ENCODE measurements around the gene COL5A3.
"Not testable (repeated sequence)": the region's sequence is repeated elsewhere in the genome, so short reads cannot be mapped to it uniquely, and the experiment has no call there.

COL5A3 gene

DNA sequence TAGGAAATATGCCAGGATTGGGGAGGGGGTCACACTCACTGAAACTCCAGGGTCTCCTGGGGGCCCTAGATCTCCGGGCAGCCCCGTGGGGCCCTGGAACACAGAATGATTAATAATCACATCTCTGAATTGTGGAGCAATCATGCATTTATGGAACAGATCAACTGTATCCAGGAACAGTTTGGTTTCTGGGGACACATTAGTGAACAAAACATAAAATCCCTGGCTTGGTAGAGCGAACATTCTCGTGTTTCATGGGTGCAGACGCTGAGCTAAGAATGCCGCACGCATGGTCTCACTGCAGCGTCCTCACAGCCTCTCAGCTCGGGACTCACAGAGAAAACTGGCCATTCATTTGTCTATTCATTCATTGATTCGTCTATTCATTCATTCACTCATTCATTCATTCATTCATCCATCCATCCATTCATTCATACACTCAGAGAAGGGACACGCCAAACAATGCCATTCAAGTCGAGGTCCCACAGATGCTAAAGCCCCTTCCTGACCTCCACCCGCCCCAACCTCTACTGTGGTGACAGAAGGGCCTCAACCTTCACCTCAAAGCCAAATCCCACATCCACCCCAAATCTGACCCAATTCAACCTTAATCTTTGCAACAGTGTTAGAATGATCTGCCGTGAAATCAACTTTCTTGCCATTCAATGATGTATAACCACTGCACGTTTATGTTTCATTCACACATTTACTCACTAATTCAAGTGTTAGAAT lies 39.0 kb downstream of the COL5A3 start:
- no peak for DNase-seq (ENCODE audit: low spot score)

DNA sequence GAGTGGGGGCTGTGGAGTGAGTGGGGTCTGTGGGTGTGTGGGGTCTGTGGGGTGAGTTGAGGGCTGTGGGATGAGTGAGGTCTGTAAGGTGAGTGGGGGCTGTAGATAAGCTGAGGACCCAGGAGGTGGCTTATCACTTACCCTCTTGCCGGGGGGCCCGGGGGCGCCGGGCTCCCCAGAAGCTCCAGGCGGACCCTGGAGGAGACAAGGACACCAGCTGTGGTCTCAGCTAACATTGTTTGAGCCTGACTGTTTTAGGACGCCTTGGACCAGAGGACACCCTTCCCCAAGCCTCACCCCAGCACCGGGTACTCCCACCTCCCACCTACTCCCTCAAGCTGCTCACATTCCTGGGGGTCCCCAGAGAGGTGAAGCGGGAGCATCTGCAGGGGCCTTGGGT lies 39.8 kb downstream of the COL5A3 start:
- no peak for DNase-seq (ENCODE audit: low spot score)

DNA sequence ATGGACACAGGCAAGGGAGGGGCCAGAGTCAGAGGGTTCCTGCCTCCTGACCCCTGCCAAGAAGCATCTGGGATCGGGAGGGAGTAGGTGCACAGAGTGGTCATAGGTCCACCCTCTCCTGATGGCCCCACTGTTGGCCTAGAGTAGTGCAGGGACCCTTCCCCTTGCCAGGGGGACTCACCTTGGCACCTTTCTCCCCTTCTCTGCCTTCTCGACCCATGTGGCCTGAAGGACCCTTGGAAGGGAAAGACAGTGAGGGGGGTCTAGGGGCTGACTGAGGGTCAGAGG lies 40.7 kb downstream of the COL5A3 start:
- no peak for DNase-seq (ENCODE audit: low spot score)

DNA sequence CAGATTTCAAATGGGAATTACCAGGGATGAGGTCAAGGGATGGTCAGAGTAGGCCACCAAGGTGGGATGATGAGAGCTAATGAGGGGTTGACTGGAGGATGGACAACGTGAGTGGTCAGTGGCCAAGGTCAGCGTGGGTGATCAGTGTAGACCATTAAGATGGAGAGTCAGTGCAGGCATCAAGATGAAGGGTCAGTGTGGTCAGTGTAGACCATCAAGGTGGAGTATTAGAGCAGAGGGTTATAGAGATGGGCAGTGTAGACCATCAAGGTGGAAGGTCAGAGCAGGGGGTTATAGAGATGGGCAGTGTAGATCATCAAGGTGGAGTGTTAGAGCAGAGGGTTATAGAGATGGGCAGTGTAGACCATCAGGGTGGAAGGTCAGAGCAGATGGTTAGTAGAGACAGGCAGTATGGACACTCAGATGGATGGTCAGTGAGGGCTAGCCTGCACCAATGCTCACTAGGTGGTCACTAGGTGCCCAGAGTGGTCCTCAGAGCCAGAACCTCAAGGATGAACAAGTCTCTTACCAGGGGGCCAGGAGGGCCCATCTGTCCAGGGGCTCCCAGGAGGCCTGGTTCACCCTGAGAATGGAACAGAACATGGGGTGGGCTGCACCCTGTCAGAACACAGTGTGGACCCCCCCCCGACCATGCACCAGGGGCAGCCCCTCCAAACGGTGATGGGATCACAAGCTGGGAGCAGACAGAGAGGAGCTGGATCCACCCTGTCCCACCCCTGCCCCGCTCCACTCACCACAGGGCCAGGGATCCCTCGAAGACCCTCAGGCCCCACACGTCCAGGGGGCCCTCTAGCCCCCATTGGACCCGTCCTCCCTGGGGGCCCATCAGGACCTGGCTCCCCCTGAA lies 41.2 kb downstream of the COL5A3 start:
- DNase-seq (ENCODE audit: low spot score) = no peak

DNA sequence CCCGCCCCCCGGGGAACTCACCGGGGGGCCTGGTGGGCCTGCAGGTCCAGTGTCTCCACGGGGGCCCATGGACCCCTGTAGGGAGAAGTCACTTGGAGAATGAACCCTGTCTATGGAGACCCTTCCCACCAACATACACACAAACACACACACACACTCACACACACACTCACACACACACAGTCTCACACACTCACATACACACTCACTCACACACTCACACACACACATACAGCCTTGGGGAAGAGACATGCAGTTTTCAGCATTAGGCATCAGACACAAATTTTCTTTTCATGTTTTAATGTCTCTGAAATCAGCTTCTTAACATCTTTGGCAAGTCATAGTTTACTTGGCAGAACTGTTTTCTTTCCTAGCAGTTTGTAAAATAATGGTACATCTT lies 43.0 kb downstream of the COL5A3 start:
- no peak for DNase-seq (ENCODE audit: low spot score)

DNA sequence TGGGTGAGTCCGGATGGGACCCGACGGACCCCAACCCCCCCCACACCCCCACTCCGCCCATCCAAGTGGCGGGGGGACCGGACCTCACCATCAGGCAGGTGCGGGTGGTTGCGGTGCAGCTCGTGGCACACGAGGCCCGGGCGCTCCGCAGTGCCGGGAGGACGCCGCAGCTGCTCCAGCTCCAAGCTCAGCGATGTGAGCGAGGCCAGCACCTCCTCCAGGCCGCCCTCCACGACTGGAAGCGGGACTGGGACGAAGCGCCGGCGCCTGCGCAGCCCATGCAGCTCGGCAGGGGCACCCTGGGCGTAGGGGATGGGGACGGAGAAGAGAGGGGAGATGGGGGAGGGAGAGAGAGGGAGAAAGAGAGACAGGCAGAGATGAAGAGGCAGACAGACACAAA lies 43.9 kb downstream of the COL5A3 start:
- no peak for DNase-seq (ENCODE audit: low spot score)

DNA sequence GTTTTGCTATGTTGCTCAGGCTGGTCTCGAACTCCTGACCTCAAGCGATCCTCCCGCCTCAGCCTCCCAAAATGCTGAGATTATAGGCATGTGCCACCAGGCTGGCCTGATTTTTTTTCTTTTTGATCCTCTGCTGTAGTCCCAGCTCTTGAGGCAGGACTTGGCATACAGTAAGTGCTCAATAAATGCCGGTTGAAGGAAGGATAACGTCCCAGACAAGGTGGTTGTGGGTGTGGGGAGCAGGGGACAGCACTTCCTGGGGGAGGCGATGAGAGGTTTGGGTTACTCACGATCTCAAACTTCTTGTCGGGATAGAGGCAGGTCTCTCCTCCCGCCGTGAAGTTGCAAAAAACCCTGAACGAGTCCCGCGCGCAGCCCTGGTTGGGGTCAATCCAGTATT lies 44.3 kb downstream of the COL5A3 start:
- DNase-seq (ENCODE audit: low spot score) = no peak

DNA sequence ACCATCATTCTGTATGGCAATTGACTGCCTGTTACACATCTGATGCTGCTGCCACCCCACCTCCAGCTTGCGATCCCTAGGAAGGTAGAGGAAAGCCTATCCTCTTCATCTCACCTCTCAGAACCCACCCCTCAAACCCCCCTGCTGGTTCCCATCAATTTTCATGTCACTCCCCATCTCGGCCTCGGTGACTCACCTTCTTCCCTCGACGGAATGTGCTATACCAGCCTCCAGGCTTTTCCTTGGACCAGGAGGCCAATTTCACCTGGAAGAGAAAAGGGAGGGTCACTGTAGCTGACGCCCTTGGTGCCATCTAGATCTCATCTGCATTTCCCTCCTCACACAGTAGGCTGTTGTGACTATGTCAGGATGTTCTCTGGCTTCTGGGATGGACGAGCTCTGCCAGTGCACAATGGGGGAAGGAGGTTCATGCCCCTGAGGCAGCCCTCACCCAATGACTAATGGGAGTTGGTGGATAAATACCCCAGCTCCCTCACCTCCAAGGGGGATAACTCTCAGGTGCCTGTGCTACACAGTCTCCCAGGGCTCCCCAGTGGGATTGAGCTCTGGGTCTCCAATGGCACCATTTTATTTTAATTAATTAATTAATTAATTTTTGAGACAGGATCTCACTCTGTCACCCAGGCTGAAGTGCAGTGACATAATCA lies 47.5 kb downstream of the COL5A3 start:
- DNase-seq (ENCODE audit: low spot score) = no peak

DNA sequence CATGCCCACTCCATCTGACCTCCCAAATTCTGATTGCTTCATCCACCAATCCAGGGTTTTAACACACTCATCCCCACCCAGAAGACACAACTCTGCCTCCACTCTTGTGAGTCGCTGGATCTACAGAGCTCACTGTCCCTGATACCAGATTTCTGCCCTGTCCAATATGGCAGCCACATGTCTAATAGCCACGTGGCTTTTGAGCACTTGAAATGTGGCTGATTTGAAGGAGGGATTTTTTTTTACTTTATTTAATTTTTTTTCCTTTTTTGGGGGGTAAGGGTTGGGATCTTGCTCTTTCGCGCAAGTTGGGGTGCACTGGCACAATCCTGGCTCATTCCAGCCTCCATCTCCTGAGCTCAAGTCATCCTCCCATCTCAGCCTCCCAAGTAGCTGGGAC lies 49.2 kb downstream of the COL5A3 start:
- no peak for DNase-seq (ENCODE audit: low spot score)

DNA sequence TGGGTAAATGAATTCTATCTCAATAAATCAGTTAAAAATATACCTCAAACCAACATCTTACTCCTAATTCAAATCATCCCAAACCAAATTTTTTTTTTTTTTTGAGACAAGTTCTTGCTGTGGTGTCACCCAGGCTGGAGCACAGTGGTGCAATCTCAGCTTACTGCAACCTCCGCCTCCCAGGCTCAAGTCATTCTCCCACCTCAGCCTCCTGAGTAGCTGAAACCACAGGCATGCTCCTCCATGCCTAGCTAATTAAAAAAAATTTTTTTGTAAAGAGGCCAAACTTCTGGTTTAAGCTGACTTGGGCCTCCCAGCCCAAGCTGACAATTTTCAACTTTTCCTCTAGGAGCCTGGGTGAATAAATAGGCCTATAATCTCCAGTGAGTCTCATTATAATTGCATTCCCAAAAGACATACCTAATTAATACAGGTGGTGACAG lies 51.9 kb downstream of the COL5A3 start:
- DNase-seq (ENCODE audit: low spot score) = no peak

DNA sequence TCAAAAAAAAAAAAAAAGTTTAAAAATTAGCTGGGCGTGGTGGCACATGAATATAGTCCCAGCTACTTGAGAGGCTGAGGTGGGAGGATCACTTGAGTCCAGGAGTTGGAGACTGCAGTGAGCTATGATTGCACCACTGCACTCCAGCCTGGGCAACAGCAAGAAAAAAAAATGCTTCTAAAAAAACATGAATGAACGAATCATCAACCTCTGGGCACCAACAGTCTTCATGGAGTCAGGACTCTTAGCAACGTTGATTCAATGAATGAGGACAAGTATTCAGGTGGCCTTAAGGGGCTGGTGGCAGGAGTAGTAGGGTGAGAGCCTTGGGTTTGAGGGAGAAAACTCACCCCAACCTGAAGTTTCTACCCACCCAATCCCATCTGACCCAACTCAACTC lies 53.3 kb downstream of the COL5A3 start:
- DNase-seq (ENCODE audit: low spot score) = no peak

DNA sequence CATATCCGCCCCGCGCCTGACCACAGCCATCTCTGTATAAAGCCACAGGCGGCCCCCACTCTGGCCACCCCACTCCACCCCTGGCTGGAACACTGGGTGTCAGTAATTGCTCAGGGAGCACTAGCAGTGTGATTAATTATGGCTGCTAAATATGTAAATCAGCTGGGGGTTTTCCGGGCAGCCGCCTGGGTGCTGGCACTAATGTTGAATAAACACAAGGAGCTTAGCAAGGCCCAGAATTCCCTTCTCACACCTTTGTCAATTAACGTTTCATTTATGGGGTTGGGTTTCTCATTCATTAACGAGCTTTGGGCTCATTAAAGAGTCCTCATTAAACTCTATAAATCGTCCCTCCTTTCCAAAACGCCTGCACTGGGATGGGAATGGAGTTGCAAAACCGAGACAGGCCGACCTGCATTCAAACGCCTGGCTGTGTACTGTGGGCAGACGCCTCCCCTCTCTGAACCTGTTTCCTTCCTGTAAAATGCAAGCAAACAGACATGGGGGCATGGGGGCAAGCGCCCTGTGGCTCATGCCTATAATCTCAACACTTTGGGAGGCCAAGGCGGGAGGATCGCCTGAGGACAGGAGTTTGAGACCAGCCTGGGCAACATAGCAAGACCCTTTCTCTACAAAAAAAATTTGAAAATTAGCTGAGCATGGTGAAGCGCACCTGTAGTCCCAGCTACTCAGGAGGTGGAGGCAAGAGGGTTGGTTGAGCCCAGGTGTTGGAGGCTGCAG lies 56.3 kb downstream of the COL5A3 start:
- DNase-seq (ENCODE audit: low spot score) = no peak

DNA sequence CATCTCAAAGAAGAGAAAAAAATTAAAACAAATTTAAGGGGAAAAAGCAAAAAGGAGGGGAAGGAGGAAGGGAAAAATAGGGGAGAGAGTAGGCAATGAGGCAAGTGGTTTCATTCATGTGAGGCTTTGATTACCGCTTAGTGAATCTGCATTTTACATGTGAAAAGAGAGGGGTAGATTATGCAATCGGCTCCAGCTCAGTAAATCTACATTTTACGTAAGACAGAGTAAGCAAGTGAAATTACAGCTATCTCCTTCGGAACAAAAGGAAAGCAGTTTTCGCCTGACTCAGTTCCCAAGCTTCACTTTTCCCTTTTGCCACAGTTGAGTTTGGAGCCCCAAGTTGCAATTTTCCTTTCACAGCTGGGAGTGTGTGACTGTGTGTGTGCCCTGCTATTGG lies 58.0 kb downstream of the COL5A3 start:
- no peak for DNase-seq (ENCODE audit: low spot score)

DNA sequence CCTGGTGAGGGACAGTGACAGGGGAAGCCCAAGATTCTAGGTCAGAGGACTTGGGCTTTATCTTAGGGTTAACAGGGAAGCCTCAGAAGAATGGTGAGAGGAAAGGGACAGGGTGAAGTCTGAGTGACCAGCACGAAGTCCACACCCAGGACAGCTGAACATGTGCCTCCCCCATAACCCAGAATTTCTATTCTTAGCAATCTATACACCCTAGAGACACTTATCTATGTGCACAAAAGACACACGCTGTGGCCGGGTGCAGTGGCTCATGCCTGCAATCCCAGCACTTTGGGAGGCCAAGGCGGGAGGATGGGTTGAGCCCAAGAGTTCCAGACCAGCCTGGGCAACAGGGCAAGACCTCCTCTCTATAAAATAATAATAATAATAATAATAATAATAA lies 62.9 kb downstream of the COL5A3 start:
- no peak for DNase-seq (ENCODE audit: low spot score)

DNA sequence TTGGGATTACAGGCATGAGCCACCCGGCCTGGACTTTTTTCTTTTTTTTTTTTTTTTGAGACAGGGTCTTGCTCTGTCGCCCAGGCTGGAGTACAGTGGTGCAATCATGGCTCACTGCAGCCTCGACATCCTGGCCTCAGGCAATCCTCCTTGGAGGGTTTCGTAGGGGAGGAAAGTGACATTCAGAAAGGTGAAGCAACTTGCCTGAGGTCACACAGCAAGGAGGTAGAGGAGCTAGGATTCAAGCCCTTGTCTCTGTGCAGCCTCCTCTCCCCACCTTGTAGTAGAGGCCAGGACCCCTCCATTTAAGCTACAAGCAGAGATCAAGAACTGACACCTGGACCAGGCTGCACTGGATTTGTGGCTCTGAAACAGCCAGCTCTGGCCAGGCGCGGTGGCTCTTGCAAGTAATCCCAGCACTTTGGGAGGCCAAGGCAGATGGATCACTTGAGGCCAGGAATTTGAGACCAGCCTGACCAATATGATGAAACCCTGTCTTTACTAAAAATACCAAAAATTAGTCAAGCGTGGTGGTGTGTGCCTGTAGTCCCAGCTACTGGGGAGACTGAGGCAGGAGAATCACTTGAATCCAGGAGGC lies 63.7 kb downstream of the COL5A3 start:
- not testable (repeated sequence) for DNase-seq (ENCODE audit: low spot score)

DNA sequence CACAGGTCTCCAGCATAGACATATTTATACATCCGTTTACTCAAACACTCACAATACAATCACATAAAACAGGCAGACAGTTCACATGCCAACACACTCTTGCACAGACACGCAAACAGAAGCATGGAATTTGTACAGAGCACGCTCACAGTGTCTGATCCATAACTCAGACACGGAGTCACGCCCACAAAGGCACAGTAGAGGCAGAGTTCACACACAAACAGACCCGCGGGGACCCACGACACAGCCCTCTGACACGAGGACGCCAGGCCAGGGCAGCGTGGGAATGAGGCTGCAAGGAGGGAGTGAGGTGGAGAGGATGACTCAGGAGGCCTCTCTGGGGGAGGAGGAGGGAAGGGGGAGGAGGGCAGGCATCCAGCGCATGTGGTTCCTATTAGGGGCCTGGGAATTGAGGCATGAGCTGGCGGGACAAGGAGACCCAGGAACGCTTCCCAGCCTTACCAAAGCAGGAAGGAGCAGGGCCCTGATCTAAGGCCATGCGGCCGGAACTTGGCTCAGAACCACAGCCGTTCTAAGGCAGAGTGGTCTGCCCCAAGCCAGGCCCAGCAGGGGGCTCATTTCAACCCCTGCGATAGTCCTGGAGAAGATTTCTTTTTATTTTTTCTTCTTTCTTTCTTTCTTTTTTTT lies 64.9 kb downstream of the COL5A3 start:
- DNase-seq (ENCODE audit: low spot score) = no peak

DNA sequence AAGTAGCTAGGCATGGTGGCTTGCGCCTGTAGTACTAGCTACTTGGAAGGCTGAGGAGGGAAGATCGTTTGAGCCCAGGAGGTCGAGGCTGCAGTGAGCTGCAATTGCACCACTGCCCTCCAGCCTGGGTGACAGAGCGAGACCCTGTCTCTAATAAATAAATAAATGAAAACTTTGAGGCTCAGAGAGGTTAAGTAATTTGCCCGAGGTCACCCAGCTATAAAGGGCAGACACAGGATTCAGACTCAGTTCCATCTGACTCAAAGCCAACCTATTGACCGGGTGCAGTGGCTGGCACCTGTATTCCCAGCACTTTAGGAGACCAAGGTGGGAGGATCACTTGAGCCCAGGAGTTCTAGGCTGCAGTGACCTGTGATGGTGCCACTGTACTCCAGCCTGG lies 66.6 kb downstream of the COL5A3 start:
- no peak for DNase-seq (ENCODE audit: low spot score)

DNA sequence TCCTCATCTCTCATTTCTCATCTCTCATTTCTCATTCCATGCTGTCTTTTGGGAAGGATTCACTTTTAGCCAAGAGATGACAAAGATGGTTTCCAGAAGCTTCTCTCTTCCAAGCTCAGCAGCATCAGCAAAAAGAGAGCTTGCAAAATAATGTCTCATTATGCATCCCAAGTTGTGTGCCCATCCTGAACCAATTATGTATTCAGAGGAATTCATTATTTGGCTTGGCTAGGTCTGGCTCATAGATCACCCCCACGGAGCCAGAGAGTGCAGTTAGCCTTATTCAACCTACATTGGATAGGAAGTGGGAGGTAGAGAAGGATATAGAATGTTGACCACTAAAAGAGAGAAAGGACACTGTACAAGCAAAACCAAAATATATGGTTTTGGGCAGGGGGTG lies 68.6 kb downstream of the COL5A3 start:
- DNase-seq (ENCODE audit: low spot score) = no peak

DNA sequence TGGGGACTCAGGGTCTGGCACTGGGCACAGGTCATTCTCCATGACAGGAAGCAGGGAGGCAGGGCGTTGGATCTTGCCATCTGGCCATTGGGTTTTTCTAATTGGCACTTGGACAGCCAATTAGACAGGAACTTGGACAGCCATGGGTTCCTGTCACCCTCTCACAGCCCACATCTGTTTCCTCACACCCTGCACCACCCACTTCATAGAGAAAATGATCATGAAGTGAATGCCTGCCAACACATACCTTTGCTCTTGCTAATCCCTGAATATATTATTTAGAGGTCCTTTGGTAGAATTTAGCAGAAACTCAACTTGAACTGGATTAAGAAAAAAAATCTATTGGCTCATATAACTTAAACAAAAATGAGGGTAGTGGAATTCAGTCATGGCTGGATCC lies 69.1 kb downstream of the COL5A3 start:
- no peak for DNase-seq (ENCODE audit: low spot score)

DNA sequence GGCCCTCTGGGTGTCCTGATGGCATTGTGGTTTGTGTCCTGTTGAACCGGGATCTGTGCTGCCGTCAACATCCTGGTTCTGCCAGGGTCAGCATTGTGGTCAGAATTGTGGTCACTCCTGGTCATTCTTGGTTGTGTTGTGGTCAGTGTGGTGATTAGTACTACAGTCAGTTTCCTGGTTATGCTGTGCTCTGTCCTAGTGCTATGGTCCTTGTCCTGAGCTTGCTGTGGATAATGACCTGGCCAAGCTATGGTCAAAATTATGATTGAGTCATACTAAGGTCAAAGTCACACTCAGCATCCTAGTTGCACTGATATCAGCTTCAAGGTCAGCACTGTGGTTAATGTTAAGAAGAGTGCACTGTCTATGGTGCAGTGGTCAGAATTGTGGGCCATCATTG lies 69.5 kb downstream of the COL5A3 start:
- no peak for DNase-seq (ENCODE audit: low spot score)

DNA sequence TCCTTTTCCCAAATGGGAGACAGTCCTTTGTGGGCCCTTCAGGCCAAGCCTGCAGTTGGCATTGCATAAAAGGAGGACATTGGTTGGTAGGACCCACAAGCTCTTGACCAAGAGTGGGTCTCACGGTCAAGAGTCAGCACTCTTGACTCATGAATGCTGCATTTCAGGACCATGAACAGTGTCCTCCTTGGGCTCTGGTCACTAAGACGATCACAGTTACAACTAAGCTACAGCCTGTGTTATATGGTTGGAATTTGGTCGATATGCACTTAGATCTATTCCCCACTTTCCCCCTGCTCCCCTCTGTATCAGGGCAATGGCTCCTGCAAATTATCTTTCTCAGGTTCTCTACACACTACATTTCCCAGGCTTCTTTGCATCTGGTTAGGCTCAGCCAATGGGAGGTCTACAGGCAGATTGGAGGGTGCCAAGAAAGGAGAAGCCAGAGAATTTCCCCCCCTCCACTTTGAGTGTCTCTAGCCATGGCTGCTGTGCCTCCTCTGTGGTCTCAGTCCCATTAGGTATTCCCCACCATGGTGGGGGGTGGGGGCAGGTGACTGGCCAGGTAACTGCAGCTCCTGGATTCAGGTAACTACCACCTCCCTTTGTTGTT lies 70.9 kb downstream of the COL5A3 start:
- no peak for DNase-seq (ENCODE audit: low spot score)
